ENCODE measurements around the gene BFSP2. TPM values are rescaled to one million over a fixed set of nuclear protein-coding genes. Genes with fewer than 3 reads are reported as not detected.

The BFSP2 gene, protein sequence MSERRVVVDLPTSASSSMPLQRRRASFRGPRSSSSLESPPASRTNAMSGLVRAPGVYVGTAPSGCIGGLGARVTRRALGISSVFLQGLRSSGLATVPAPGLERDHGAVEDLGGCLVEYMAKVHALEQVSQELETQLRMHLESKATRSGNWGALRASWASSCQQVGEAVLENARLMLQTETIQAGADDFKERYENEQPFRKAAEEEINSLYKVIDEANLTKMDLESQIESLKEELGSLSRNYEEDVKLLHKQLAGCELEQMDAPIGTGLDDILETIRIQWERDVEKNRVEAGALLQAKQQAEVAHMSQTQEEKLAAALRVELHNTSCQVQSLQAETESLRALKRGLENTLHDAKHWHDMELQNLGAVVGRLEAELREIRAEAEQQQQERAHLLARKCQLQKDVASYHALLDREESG
- not detected in 2 replicates for total RNA-seq

DNA sequence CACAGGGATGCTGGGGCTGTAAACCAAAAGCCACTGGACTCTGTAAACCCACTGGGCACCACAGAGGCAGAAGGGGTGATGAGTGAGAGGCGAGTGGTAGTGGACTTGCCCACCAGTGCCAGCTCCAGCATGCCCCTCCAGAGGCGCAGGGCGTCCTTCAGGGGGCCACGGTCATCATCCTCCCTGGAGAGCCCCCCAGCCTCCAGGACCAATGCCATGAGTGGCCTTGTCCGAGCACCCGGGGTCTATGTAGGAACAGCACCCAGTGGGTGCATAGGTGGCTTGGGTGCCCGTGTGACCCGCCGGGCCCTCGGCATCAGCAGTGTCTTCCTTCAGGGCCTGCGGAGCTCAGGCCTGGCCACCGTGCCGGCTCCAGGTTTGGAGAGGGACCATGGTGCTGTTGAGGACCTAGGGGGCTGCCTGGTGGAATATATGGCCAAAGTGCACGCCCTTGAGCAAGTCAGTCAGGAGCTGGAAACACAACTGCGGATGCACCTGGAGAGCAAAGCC is at the start of gene BFSP2:
TSS of gene BFSP2 (plus strand) at position 51 of the 510 bp plus-strand sequence. CDS start at position 79, 28 bp downstream.
- no peak for DNase-seq (ENCODE audit: low read depth in 2 of 2)

DNA sequence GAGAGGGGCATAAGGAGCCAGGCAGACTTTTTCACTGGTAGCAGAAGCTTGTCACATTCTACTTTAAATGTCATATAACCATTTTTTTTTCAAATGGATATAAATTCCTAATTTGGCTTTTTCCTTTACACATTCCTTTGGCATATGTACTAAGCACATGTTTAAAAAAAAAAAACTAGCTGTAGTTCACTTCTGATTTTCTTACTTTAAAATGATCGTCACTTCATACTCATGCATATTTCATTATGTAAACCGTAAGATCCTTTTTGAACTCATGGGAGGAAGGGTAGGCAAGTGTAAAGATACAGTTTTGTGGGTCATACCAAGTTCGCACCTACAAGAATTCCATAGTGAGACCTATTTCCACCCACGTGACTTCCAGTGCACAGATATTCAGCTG is 45.1 kb upstream of the BFSP2 start:
- no peak for DNase-seq (ENCODE audit: low read depth in 2 of 2)

DNA sequence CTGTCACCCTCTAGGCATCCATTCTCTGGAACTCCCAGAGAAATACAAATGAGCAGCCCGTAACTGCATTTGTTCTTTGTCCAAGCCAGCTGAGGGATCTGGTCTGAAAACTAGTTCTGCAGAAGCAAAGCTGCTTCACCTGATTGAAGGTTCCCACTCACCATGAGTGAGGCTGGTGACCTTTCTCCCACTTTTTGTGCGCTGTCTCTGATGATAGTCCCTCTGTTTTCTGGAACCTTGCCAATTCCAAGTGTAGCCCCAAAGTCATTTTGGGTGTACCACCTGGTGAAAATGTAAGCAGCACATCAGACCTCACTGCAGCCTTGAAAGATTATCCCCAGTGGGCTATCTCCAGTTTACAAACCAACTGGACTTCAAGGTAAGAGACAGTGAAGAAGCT is 39.4 kb upstream of the BFSP2 start:
- DNase-seq (ENCODE audit: low read depth in 2 of 2) = no peak

DNA sequence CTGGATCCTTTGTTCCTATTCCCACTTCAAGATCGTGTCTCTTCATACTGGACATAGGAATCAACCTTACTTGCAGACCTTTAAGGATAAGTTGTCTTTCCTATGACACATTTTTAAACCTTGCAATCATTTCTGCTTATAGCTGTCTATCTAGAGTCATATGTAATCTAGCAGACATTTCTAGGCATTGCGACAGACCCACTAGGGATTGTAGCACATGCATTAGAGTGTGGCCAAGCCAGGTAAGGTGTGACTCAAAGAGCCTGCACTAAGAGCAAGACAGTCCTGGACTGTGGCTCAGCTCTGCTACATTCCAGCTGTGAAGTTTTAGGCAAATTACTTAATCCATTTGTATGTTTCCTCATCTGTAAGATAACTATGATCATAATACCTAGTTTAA is 38.8 kb upstream of the BFSP2 start:
- DNase-seq (ENCODE audit: low read depth in 2 of 2) = no peak

DNA sequence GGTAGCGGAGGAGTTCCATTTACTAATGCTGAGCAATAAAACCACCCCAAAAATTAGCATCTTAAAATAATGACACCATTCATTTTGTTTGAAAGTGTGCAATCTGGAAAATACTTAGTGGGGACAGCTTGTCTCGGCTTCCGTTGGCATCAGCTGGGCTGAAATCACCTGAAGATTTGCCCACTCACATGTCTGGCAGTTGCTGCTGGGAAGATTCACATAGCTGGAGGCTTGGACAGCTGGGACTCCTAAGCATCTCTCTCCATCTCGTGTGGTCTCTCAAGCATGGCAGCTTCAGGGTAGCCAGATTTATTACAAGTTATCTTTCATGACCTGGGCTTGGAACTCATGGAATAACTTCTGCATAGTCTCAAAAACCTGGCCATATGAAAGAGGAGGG is 38.4 kb upstream of the BFSP2 start:
- no peak for DNase-seq (ENCODE audit: low read depth in 2 of 2)

DNA sequence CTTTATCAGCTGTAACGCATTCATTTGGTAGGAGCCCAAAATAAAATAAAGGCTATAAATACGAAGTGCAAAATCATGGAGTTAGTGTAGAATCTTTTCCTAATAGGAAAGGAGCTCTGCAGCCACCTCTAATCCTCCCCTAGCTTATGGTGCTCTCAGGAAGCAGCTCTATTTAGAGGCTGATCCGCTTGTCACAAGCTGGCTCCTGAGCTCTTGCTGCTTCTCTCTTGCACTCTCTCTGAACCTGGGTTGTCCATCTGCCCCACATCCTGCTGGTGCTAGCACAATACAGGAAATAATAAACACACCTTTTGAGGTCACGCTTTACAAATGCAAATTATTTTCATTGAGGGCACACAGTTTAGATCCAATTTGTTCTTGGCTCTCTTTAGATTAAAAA is 37.3 kb upstream of the BFSP2 start:
- no peak for DNase-seq (ENCODE audit: low read depth in 2 of 2)

DNA sequence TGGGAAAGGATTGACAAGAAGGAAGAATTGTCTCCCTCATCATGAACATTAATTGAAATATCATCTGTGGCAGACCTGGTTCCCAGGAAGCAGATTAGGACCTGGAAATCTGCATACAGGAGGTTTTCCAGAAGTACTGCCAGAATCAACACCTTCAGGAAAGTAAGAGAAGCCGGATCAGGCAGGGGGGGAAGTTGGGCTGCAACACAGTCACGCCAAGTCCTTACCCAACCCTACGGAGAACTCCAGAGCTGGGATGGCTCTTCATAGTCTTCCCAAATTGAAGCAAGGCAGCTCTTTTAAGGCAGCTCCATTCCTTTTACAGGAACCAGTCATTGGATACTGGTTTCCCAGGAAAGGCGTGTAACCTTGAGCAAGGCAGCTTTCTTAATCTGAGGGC is 35.2 kb upstream of the BFSP2 start:
- DNase-seq (ENCODE audit: low read depth in 2 of 2) = no peak

DNA sequence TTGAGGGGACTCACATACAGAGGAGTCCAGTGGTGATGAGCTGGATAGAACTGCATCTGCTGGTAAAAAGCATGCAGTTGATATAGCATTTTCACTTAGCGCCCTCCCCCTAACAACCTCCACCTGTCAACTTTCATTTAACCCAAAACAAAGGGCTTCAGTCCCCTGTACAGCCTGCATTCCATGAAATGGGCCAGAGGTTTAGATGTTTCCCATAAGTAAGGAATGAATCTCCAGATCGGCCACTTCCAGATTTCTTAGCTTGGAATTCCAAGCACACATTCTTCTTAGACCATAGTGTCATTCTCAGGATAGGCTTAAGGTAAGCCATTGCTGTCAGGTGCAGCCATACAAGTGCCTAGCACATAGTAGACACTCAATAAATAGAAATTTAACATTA is 32.9 kb upstream of the BFSP2 start:
- DNase-seq (ENCODE audit: low read depth in 2 of 2) = no peak

DNA sequence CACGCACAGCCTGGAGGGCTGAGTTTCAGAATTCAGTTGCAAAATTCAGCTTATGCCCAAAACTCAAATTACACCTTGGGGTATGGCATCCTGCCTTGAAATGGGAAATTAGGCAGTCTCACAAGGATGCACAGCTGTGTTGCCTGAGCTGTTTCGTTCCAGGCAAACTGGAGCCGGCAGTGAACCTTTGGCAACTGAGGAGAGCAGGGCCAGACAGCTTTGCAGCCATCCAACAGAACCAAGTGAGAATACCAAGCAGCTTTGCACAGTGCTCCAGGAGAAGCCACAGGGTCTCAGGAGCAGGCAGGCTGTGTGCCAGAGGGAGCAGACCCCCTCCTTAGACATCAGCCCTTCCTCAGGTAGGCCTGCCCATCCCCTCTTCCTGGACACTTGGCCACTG is 32.5 kb upstream of the BFSP2 start:
- no peak for DNase-seq (ENCODE audit: low read depth in 2 of 2)

DNA sequence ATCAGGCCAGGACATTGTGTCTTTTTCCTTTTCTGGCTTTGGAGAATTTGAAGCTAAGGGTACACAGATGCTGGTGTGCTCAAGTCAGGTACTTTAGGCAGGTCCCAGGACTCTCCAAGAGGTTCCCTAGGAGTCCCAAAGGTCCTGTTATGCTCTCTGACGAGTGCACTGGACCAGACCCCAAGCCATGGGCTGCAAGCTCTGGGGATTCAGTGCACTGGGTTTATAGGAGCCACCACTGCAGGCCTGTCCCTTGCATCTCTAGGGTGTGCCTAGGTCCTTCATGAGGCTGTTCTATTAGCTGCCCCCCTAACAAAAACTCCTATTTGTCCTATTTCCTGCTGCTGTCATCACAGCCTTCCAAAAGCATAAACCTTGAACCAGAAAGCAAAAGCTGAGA is 31.9 kb upstream of the BFSP2 start:
- no peak for DNase-seq (ENCODE audit: low read depth in 2 of 2)

DNA sequence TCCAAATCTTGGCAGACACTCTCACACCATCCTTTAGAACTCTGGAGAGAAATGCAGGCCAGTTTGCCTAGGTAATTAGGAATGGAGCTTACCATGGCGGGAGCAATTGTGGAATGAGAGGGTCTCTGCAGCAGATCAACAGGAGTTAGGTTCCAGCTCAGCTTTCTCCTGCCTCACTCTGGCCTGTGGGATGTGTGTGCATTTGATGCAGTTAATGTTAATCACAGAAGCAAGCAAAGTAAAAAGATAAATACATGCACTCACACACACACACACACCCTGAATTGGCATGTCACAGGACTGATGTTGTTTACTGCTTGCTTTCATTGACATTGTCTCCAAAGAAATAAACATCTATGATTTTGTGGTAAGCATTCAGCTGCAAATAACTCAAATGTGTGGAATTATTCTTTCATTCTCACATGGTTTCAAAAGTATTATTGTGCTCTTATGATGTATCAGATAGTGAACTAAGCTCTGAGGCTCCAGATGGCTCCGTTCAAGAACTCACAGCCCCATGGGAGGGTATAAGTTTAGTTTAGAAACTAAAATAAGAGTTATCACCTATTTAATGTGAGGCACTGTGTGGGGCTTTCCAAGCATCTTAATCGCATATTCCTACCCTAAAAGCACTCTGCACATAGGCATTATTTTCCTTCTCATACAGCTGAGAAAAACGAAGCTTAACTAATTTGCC is 31.3 kb upstream of the BFSP2 start:
- DNase-seq (ENCODE audit: low read depth in 2 of 2) = no peak

DNA sequence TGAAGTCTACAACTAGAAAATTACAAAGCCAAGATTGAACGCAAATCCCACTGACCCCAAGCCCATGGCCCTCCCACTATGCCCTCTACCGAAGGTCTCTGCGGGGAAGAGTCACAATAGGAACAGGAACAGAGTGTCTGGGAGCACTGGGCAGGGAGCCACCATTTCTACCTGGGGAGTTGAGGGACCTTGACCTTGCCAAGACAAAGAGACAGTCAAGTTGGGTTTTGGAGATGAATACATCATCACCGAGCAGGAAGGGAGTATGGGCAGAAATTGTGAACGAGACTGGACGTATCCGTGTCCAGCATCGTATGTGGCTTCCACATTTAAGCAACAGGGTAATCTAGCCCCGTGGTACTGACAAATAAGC is 30.8 kb upstream of the BFSP2 start:
- no peak for DNase-seq (ENCODE audit: low read depth in 2 of 2)

DNA sequence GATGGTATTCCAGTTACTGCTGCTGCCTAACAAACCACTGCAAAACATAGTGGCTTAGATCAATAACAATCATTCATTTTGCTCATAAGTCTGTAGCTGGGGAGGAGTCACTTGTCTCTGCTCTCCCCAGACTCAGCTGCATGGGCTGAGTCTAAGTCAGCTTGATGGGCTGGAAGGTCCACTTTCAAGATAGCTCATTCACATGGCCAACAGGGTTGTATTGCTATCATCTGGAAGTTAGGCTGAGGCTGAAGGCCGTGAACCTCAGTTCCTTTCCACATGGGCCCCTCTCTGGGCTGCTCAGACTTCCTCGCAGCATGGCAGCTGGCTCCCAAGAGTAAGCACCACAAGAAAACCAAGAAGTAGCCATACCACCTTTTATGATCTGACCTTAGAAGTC is 28.7 kb upstream of the BFSP2 start:
- DNase-seq (ENCODE audit: low read depth in 2 of 2) = no peak

DNA sequence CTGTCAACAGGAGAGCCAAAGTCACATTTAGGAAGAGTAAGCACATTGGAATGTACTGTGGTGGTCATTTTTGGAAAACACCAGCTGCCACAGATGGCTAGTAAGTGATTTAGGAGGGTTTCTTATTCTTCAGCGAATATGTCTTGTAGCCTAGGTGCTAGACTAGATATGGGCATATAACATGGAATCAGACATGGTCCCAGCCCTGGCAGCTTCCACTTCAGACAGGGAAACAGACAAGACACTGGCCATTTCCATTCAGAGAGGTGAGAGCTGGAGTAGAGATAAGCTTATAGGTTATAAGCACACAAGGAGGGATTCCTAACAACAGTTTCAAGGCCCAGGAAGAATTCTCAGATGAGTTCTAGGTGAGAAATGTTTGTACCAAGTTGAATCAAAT is 28.2 kb upstream of the BFSP2 start:
- no peak for DNase-seq (ENCODE audit: low read depth in 2 of 2)

DNA sequence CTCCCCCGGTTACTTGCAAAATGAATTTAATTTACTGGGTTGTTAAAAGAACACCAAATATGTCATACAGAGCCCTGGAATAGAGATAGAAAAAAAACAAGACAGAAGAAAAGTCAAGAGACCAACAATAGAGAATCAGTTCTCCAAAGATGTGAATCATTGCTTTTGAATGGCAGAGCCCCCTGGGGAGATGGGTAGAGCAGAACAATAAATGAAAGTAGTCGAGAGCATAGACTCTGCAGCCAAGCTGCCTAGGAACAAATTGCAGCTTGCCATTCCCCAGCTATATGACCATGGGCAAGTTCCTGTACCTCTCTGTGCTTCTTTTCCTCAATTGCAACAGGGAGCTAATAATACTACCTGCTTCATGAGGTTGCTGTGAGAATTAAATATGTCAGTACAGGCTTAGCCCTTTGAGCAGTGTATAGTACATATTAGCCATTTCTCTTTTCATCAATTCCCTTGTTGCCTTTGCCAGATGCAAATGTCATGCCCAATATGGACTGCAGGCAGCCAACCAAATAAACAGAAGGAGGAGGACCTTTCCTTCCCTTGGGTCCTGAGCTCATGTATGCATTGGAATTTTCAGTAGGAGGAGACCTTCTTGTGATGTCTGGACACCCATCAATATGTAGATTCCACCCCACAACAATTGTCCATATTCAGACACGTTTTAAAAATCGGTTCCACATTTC is 25.0 kb upstream of the BFSP2 start:
- DNase-seq (ENCODE audit: low read depth in 2 of 2) = no peak

DNA sequence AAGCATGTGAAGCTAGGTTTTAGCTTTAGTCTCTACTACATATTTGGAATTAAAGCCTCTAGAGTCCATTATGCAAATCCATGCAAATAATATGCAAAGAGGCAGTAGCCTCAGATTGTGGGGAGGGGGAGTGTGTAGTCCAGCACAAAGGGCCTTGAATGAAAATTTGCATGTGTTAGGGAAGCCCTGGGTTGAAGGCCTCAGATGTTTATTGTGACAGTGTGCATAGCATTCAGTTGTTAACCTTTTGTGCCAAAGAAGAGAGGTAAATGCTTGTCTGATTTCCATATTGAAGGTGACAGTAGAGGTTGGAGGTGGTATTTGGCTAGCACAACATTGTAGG is 24.5 kb upstream of the BFSP2 start:
- DNase-seq (ENCODE audit: low read depth in 2 of 2) = no peak

DNA sequence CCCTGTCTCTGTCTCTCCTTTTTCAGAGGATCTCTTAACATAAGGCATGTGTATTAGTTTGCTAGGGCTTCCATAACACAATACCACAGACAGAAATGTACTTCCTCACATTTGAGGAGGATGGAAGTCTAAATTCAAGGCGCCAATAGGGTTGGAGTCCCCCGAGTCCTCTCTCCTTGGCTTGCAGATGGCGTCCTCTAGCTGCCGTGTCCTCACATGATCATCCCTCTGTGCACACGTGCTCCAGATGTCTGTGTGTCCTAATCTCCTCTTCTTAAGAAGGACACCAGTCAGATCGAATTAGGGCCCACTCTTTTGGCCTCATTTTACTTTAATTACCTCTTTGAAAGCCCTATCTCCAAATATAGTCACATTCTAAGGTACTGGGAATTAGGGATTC is 23.0 kb upstream of the BFSP2 start:
- no peak for DNase-seq (ENCODE audit: low read depth in 2 of 2)

DNA sequence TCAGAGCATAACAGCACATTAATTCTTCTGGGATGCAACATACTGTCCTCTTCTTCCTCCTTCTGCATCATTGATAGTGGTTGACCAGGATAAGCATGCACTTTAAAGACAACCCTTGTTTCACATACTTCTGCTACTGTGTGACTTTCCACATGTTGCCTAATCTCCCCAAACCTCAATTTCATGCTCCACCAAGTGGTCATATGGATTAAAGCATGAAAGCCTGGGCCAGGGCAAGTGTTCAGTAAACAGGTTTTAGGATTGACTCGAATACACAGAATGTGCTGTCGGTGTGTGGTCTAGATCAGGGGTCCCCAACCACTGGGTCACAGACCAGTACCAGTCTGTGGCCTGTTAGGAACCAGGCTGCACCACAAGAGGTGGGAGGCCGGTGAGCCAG is 22.5 kb upstream of the BFSP2 start:
- peak; percentile 58 to 62 for DNase-seq (ENCODE audit: low read depth in 2 of 2)

DNA sequence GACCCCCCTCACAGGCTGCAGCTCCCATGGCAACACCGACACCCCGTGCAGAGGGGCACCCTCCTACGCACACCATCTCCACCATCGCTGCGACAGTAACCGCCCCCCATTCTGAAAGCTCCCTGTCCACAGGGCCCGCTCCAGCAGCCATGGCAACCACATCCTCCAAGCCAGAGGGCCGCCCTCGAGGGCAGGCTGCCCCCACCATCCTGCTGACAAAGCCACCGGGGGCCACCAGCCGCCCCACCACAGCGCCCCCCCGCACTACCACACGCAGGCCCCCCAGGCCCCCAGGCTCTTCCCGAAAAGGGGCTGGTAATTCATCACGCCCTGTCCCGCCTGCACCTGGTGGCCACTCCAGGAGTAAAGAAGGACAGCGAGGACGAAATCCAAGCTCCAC is 19.9 kb upstream of the BFSP2 start:
- no peak for DNase-seq (ENCODE audit: low read depth in 2 of 2)

DNA sequence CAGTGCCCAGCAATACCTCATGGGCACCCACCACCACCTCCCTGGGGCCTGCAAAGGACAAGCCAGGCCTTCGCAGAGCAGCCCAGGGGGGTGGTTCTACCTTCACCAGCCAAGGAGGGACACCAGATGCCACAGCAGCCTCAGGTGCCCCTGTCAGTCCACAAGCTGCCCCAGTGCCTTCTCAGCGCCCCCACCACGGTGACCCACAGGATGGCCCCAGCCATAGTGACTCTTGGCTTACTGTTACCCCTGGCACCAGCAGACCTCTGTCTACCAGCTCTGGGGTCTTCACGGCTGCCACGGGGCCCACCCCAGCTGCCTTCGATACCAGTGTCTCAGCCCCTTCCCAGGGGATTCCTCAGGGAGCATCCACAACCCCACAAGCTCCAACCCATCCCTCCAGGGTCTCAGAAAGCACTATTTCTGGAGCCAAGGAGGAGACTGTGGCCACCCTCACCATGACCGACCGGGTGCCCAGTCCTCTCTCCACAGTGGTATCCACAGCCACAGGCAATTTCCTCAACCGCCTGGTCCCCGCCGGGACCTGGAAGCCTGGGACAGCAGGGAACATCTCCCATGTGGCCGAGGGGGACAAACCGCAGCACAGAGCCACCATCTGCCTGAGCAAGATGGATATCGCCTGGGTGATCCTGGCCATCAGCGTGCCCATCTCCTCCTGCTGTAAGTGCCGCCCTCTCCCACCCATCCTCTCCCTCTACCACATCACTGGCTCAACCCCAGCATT is 19.2 kb upstream of the BFSP2 start:
- no peak for DNase-seq (ENCODE audit: low read depth in 2 of 2)

DNA sequence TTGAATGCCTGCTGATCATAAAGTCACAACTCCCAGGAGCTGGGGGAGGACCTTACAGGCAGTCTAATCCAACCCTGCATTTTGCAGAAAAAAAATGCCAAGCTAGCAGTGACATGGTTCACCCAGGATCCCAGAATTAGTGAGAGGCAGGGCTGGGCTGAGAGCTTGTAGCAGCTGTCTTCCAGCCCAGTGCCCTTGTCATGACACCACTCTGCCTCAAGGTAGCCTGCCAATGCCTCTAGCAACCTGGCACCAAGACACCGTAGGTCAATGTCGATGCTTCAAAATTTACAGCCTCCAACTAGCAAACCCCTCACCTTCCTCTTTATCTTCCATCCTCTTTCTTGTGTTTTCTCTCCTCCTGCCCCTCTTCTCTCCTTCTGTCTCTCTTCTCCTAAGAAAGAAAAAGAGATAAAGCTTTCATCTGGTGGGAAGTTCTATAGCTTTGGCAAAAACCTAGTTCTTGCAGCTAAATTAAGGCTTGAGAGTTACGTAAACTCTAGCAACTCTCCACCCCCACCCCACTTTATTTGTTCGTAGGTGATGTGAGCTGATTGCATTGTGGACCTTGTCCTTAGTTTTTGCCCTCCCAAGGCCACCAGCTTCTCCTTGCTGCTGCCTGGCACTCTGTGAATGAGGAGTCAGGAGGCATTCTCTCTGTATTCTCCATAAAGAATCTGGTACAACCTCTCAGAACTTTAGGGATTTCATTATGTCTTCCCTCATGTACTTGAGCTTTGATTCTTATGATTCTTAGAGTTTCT is 18.3 kb upstream of the BFSP2 start:
- no peak for DNase-seq (ENCODE audit: low read depth in 2 of 2)
